Ascending aorta (tissue), 2 donors: Measurements from ENCODE around the gene TRAP1. TPM values are rescaled to one million over a fixed set of nuclear protein-coding genes. Genes with fewer than 3 reads are reported as not detected.

Source experiments
- DNase-seq, 2 donors: peaks; one replicate each; pipeline ENCODE4 v3.0.0-alpha.2; 2019; ENCODE audit warnings: low spot score in 2 of 2
- H3K27ac ChIP-seq, 2 donors: fragments of 200-600 bp; sonication (generic); one replicate each; pipeline ENCODE4 v1.5.1; 2016 to 2017; ENCODE audit warnings: mild to moderate bottlenecking in 1 of 2
- H3K27me3 ChIP-seq: fragments of 200-600 bp; sonication (generic); one replicate; pipeline ENCODE4 v1.5.1; 2017
- H3K36me3 ChIP-seq, 2 donors: fragments of 200-600 bp; sonication (generic); one replicate each; pipeline ENCODE4 v1.5.1; 2016
- H3K4me1 ChIP-seq, 2 donors: fragments of 200-600 bp; sonication (generic); one replicate each; pipeline ENCODE4 v1.5.1; 2016 to 2017; ENCODE audit warnings: mild to moderate bottlenecking in 1 of 2
- H3K4me3 ChIP-seq, 2 donors: fragments of 200-600 bp; sonication (generic); one replicate each; pipeline ENCODE4 v1.5.1; 2016 to 2017; ENCODE audit warnings: mild to moderate bottlenecking in 1 of 2
- H3K9me3 ChIP-seq, 2 donors: fragments of 200-600 bp; sonication (generic); one replicate each; pipeline ENCODE4 v1.5.1; 2016
- CTCF ChIP-seq, 3 experiments: fragments of 200-600 bp in 2 of 3; fragments of 450-650 bp in 1 of 3; sonication (generic) in 2 of 3; IDR thresholded peaks; one replicate each; pipeline ENCODE4 v1.5.1; 2016 to 2019; ENCODE audit warnings: antibody characterized with exemption in 3 of 3, mild to moderate bottlenecking in 1 of 3, moderate library complexity in 1 of 3
- intact Hi-C: fragments of 100-400 bp; cut with DNase I; formaldehyde crosslinking; loops from one replicate; pipeline ENCODE4 v1.15.1; 2023
- total RNA-seq: library from RNA; depleted of rRNA; stranded (reverse); fragments of >200 nt; gene quantifications from one replicate; pipeline ENCODE4 v1.1.0, GENCODE V29; 2016

TRAP1 gene
- total RNA-seq, 1 donor from 2014 or later: 169 TPM

- Histone ChIP-seq H3K27me3 (no peaks in the 10 kb centered on the region), H3K36me3 (peaks cover 63 to 64% of the 10 kb centered on the region in 2 donors), H3K9me3 (no peaks in the 10 kb centered on the region), H3K4me3 (no peak overlapping the region), H3K27ac (no peak overlapping the region), H3K4me1 (no peaks in the 10 kb centered on the region)
- intact Hi-C loops: no loop called here
- DNase-seq: no peak
- no peak for TF ChIP-seq CTCF (IDR thresholded peaks at IDR 0.05)
Observed at GRCh38 chr16:3728424-3729160, 11.3 kb upstream of the TRAP1 start.

DNA sequence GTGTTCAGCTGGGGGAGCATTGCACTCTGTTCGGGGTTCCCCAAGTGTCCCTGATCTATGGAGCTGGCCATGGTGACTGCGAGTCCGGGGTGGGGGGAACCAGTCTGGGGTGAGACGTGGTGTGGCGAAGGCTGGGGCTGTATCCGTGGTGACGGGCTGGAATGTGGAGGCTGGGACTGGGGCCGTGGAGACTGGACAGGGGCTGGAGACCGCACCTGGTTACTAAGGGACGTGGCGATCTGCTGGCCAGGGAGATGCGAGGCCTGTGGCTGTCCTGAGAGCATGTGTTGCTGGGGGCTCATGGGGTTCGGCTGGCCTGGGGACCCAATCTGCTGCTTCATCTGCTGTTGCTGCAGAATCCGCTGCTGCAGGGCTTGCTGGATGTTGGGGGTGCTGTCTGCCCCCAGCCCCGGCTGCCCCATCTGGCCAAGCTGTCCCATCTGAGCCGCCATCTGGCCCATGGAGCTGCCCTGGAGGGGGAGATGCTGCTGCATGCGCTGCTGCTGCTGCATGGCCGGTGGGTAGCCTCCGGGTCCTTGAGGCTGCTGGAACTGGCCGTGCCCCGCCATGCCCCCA is 10.6 kb upstream of the TRAP1 start:
- intact Hi-C loops: no loop called here
- Histone ChIP-seq H3K4me3 (no peak overlapping the region), H3K4me1 (no peaks in the 10 kb centered on the region), H3K27ac (no peak overlapping the region), H3K36me3 (peaks cover 58 to 59% of the 10 kb centered on the region in 2 donors), H3K27me3 (no peaks in the 10 kb centered on the region), H3K9me3 (no peaks in the 10 kb centered on the region)
- TF ChIP-seq CTCF (IDR thresholded peaks at IDR 0.05): no peak
- no peak for DNase-seq

GRCh38 chr16:3726021-3726687 is 8.8 kb upstream of the TRAP1 start:
- no peak for DNase-seq
- H3K9me3 ChIP-seq: no peaks in the 10 kb centered on the region
- intact Hi-C loops: no loop called here
- no peak overlapping the region for H3K27ac ChIP-seq
- H3K27me3 ChIP-seq: no peaks in the 10 kb centered on the region
- no peaks in the 10 kb centered on the region for H3K4me1 ChIP-seq
- no peak for TF ChIP-seq CTCF (IDR thresholded peaks at IDR 0.05)
- H3K4me3 ChIP-seq: no peak overlapping the region
- H3K36me3 ChIP-seq: peaks cover 41% of the 10 kb centered on the region in 2 donors

DNA sequence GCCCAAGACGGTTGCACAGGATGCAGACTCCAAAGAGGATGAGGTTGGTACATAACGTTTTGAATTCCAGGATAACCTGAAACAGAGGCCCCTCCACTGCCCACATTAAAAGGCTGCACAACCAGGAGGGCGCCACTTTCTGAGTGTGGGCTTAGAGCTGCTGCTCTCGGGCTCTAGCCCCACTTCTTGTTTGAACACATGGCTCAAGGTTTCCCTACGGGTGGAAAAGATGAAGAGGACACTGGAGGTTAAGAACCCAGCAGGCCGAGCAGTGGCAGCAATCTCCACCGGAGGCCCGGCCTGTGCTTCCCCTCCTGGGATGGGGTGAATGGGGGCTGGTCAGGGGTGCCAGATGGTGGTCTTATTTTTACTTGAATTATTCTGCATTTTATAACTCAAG is 8.0 kb upstream of the TRAP1 start:
- H3K36me3 ChIP-seq: peaks cover 32% of the 10 kb centered on the region in 2 donors
- TF ChIP-seq CTCF (IDR thresholded peaks at IDR 0.05): no peak
- no peaks in the 10 kb centered on the region for H3K27me3 ChIP-seq
- H3K27ac ChIP-seq: no peak overlapping the region
- no peak for DNase-seq
- H3K4me3 ChIP-seq: no peak overlapping the region
- intact Hi-C loops: no loop called here
- no peaks in the 10 kb centered on the region for H3K9me3 ChIP-seq
- H3K4me1 ChIP-seq: no peaks in the 10 kb centered on the region

- H3K4me3 ChIP-seq: no peak overlapping the region
- no peak overlapping the region for H3K27ac ChIP-seq
- H3K27me3 ChIP-seq: no peaks in the 10 kb centered on the region
- peaks cover 4 to 5% of the 10 kb centered on the region in 2 donors for H3K36me3 ChIP-seq
- no peak for TF ChIP-seq CTCF (IDR thresholded peaks at IDR 0.05)
- peaks cover 0 to 5% of the 10 kb centered on the region in 2 donors for H3K4me1 ChIP-seq
- intact Hi-C loops: no loop called here
- DNase-seq: no peak
- H3K9me3 ChIP-seq: no peaks in the 10 kb centered on the region
Observed at GRCh38 chr16:3722508-3722907, 5.2 kb upstream of the TRAP1 start.
